PC-9 (cell line): ENCODE results near the gene MAB21L3.

Experiments used
- CTCF ChIP-seq: fragments of 200-600 bp; sonication (generic); conservative IDR thresholded peaks from 2 replicates; pipeline ENCODE4 v1.6.1; 2017; ENCODE audit warnings: mixed run types, antibody characterized with exemption, mild to moderate bottlenecking, moderate library complexity
- EZH2 ChIP-seq: fragments of 200-600 bp; sonication (generic); IDR thresholded peaks from 2 replicates; pipeline ENCODE4 v1.8.0; 2017; ENCODE audit warnings: antibody characterized with exemption, low read depth

- no peak for TF ChIP-seq CTCF
- no peak for TF ChIP-seq EZH2
These were observed 18.3 kb downstream of the MAB21L3 start for GRCh38 chr1:116129537-116129936.
